Lung (tissue), 12 donors: ENCODE measurements around the gene OS9. TPM values are rescaled to one million over a fixed set of nuclear protein-coding genes. Genes with fewer than 3 reads are reported as not detected.

ENCODE experiments used
- ATAC-seq: fragments of 200-7000 bp; cut with Tn5 transposase; one replicate; pipeline ENCODE4 v1.9.1; 2020; ENCODE audit warnings: moderate number of reproducible peaks; ENCODE audit not compliant: insufficient read depth, low FRiP score
- DNase-seq, 3 donors: peaks; one replicate each; pipeline ENCODE4 v3.0.0-alpha.2; 2013 to 2017
- H3K27ac ChIP-seq, 2 donors: one replicate each; pipeline ENCODE4 v1.5.1; 2013; ENCODE audit warnings: mild to moderate bottlenecking in 2 of 2, moderate library complexity in 2 of 2, control low read depth in 1 of 2, inconsistent platforms in 1 of 2, low read depth in 1 of 2, low read length in 1 of 2
- H3K27me3 ChIP-seq, 3 donors: one replicate each; pipeline ENCODE4 v1.5.1; 2013; ENCODE audit warnings: low read length in 2 of 3; ENCODE audit not compliant: control insufficient read depth in 3 of 3, insufficient read depth in 3 of 3
- H3K36me3 ChIP-seq, 4 donors: one replicate each; pipeline ENCODE4 v1.5.1; 2013; ENCODE audit warnings: low read length in 4 of 4, mild to moderate bottlenecking in 1 of 4, moderate library complexity in 1 of 4; ENCODE audit not compliant: control insufficient read depth in 4 of 4, insufficient read depth in 4 of 4
- H3K4me1 ChIP-seq, 5 donors: one replicate each; pipeline ENCODE4 v1.5.1; 2013; ENCODE audit warnings: low read length in 5 of 5, mild to moderate bottlenecking in 2 of 5, moderate library complexity in 1 of 5; ENCODE audit not compliant: control insufficient read depth in 5 of 5, insufficient read depth in 5 of 5
- H3K4me3 ChIP-seq: one replicate; pipeline ENCODE4 v1.5.1; 2013; ENCODE audit warnings: mild to moderate bottlenecking, control low read depth, moderate library complexity
- H3K9ac ChIP-seq, 2 donors: one replicate each; pipeline ENCODE4 v1.5.1; 2013; ENCODE audit warnings: low read length in 2 of 2, control low read depth in 1 of 2; ENCODE audit not compliant: insufficient read depth in 1 of 2
- H3K9me3 ChIP-seq, 4 donors: one replicate each; pipeline ENCODE4 v1.5.1; 2013; ENCODE audit warnings: low read length in 3 of 4, mild to moderate bottlenecking in 1 of 4, moderate library complexity in 1 of 4; ENCODE audit not compliant: control insufficient read depth in 4 of 4, insufficient read depth in 3 of 4
- CTCF ChIP-seq: IDR thresholded peaks from 2 replicates; pipeline ENCODE4 v1.5.1; 2012; ENCODE audit warnings: mild to moderate bottlenecking; ENCODE audit errors: control extremely low read depth, extremely low read depth
- WGBS, 2 donors: extraction: QIAGEN DNeasy Blood & Tissue Kit; methylation state at CpG; one replicate each; pipeline ENCODE4 v1.1.7; 2013; 5-methylcytosine and 5-hydroxymethylcytosine counted together
- polyA plus RNA-seq, 2 donors: library from polyadenylated mRNA; stranded (reverse); fragments of 200-250 nt; gene quantifications; one replicate each; pipeline ENCODE4 v1.2.1, GENCODE V29; 2013
- total RNA-seq, 2 donors: library from RNA; depleted of rRNA in 1 of 2; stranded (reverse); fragments of >200 nt in 1 of 2; gene quantifications; one replicate each; pipeline ENCODE4 v1.2.1, GENCODE V29; 2014 to 2021
- donor health status: control.
- donor health status: control.
- donor health status: Bipolar disorder and iron deficiency.
- donor health status: healthy.
- donor health status: DM: yes; HTN: yes; CAD: no.

OS9 gene
- total and polyA plus RNA-seq, 4 donors: 144 to 356 (median 249) TPM

GRCh38 chr12:57698414-57698813 lies 4.5 kb downstream of the OS9 start:
- Histone ChIP-seq H3K4me3 (no peak overlapping the region), H3K9ac (no peak overlapping the region), H3K27me3 (no peaks in the 10 kb centered on the region), H3K27ac (no peak overlapping the region), H3K9me3 (no peaks in the 10 kb centered on the region), H3K36me3 (peaks cover 13 to 43% (median 21%) of the 10 kb centered on the region in 4 donors), H3K4me1 (peaks cover 0 to 8% (median 4%) of the 10 kb centered on the region in 5 donors)
- ATAC-seq: no peak
- TF ChIP-seq CTCF: no peak
- DNase-seq: no peak
- 95 to 98% methylated on average over 3 of the region's 3 CpGs for WGBS, 2 donors

GRCh38 chr12:57700317-57700716 lies 6.4 kb downstream of the OS9 start:
- no peak overlapping the region for H3K27ac ChIP-seq
- ATAC-seq (no peak), DNase-seq (no peak)
- no peaks in the 10 kb centered on the region for H3K4me1 ChIP-seq
- H3K9ac ChIP-seq: no peak overlapping the region
- H3K27me3 ChIP-seq: no peaks in the 10 kb centered on the region
- H3K4me3 ChIP-seq: no peak overlapping the region
- no peaks in the 10 kb centered on the region for H3K9me3 ChIP-seq
- peaks cover 13 to 49% (median 25%) of the 10 kb centered on the region in 4 donors for H3K36me3 ChIP-seq
- 99 to 100% methylated on average over 2 of the region's 2 CpGs for WGBS, 2 donors
- no peak for TF ChIP-seq CTCF

GRCh38 chr12:57707250-57707649 lies 13.3 kb downstream of the OS9 start:
- H3K36me3 ChIP-seq: peaks cover 5 to 33% (median 18%) of the 10 kb centered on the region in 4 donors
- no peak for ATAC-seq
- H3K27me3 ChIP-seq: no peaks in the 10 kb centered on the region
- H3K4me3 ChIP-seq: no peak overlapping the region
- DNase-seq: no peak
- no peaks in the 10 kb centered on the region for H3K4me1 ChIP-seq
- no peak overlapping the region for H3K9ac ChIP-seq
- H3K9me3 ChIP-seq: no peaks in the 10 kb centered on the region
- TF ChIP-seq CTCF: no peak
- 96 to 97% methylated on average over 3 of the region's 3 CpGs for WGBS, 2 donors
- H3K27ac ChIP-seq: no peak overlapping the region

GRCh38 chr12:57708296-57708695 lies 14.4 kb downstream of the OS9 start:
- H3K36me3 ChIP-seq: peaks cover 3 to 24% (median 15%) of the 10 kb centered on the region in 4 donors
- DNase-seq (no peak), ATAC-seq (no peak)
- no peak overlapping the region for H3K4me3 ChIP-seq
- no peak overlapping the region for H3K9ac ChIP-seq
- no peaks in the 10 kb centered on the region for H3K9me3 ChIP-seq
- 90 to 95% methylated on average over 2 of the region's 2 CpGs for WGBS, 2 donors
- H3K27me3 ChIP-seq: no peaks in the 10 kb centered on the region
- H3K27ac ChIP-seq: no peak overlapping the region
- no peaks in the 10 kb centered on the region for H3K4me1 ChIP-seq
- TF ChIP-seq CTCF: no peak
